ENCODE measurements around the gene CDH22.

CDH22 gene

GRCh38 chr20:46160661-46161060 is 147.6 kb downstream of the CDH22 start:
- no peak for DNase-seq

DNA sequence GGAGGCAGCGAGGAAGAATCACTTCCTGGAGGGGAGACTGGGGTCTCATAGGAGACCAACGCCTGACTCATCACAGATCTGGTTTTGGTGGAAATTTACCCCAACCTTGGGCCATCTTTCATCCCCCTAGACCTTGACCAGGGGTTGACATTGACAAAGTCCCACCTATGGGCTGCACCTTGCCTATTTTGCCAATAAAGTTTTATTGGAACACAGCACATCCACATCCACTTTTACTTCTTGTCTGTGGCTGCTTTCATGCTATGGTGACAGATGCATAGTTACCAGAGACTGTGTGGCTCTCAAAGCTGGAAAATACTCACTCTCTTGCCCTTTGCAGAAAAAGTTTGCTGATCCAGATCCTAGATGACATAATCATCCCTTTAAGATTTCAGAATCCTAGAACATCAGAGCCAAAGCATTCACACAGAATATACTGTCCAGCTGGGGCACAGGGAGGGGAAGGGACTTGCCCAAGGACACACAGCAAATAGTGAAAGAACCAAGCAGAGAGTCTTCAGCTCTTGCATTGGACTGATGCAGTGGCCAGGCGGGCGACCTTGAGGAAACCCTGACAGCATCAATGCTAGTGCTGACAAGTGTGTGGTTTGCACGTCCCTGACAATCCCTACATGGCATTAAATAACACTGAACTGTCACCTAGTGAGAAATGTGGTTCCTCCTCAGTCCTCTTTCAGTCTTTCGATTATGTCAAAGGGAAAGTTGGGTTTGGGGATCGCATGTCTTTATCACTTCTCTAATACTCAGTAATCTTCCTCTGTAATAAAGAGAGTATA is 149.0 kb downstream of the CDH22 start:
- no peak for DNase-seq

- DNase-seq, result no peak
These were observed 149.8 kb downstream of the CDH22 start for GRCh38 chr20:46158476-46158987.

- no peak for DNase-seq
These were observed 150.7 kb downstream of the CDH22 start for GRCh38 chr20:46157625-46158024.

GRCh38 chr20:46157076-46157592 is 151.2 kb downstream of the CDH22 start:
- DNase-seq, result no peak

DNA sequence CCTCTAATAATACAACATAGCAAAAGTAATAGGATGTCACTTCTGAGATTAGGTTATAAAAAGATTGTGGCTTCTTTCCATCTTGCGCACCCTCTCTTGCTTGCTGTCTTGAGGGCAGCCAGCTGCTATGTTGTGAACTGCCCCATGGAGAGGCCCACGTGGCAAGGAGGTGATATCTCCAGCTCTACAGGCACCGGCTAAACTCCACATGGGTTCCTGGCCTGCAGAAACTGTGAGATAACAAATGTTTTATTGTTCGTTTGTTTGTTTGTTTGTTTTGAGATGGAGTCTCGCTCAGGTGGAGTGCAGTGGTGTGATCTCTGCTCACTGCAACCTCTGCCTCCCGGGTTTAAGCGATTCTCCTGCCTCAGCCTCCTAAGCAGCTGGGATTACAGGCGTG is 152.2 kb downstream of the CDH22 start:
- no peak for DNase-seq

- no peak for DNase-seq
These were observed 153.5 kb downstream of the CDH22 start for GRCh38 chr20:46154796-46155195.

DNA sequence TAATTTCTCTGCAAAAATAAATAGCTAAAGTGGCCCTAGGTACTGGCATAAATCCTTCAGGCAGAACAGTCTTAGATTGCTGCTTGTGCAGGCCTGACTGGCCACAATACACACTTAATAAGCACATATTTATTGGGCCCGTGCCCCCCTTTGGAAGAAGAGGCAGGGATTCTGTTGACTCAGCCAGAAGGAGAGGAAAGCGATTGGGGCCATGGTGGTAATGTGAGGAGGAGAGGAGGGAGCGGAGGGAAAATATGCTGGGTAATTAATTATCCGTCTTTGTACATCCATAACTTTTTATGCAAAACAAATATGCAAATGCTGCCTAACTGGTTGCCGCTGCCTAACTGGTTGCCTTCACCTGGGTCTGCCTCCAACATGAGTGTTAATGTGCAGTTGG is 154.0 kb downstream of the CDH22 start:
- DNase-seq, result no peak

DNA sequence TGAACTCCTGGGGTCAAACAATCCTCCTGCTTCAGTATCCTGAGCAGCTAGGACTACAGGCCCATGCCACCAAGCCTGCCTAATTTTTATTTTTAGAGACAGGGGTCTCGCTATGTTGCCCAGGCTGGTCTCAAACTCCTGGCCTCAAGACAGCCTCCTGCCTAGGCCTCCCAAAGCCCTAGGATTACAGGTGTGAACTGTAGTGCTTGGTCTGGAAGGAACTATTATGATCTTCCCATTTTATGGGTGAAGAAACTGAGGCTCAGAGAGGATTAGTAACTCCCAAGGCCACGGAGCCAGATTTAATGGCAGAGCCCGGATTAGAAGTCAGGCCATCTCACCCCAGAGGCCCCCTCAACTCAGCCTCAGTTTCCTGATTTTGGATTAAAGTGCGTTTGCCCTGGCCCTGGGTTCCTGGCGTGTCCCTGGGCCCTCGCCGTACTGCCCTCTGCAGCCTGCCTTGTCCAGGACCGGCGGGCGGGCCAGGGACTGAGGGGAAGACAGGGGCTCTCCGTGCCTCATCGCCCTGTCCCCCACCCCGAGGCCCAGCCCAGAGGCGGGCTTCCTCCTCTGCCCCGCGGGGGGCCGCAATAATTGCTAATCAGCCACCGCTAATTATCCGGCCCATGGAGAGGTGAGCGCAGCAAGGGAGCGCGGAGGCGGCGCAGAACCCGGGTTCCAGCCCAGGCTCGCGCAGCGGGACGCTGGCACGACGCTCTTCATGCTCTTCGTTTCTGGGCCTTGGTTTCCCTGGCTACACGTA is 155.3 kb downstream of the CDH22 start:
- DNase-seq, result no peak

DNA sequence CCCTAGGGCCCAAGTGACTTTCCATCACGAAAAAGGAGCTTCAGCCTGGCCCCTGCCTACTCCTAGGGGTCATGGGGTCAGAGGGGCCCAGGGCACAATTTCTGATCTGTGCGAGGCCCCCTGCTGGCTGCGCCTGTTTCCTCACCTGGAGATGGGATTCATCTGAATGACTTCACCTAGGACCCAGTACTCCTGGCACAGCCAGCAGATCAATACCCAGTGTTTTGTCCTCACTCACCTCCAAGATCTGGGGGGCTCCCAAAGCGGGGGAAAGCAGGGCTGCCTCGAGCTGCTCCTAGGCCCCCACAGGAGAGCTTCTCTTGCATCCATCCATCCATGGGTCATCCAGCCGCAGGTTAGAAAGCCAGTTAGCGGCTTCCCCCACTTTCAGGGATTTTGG is 156.4 kb downstream of the CDH22 start:
- no peak for DNase-seq

DNA sequence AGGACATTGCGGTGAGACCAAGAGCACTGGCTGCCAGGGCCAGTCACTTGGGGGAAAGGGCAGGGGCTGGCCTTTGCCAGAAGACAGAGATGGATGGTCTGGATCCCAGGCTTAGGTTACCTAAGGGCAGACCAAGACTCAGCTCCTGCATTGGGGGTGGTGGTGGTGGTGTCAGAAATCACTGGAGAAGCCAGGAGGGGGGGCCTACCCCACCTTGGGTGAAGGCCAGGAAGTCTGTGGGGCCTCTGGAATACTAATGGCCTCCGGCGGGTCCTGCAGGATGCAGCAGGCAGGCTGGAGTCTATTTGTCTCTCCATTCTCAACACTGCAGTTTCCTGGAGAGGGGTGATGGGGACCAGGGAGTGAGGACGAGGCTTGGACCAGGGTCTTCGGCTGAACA is 157.4 kb downstream of the CDH22 start:
- no peak for DNase-seq

DNA sequence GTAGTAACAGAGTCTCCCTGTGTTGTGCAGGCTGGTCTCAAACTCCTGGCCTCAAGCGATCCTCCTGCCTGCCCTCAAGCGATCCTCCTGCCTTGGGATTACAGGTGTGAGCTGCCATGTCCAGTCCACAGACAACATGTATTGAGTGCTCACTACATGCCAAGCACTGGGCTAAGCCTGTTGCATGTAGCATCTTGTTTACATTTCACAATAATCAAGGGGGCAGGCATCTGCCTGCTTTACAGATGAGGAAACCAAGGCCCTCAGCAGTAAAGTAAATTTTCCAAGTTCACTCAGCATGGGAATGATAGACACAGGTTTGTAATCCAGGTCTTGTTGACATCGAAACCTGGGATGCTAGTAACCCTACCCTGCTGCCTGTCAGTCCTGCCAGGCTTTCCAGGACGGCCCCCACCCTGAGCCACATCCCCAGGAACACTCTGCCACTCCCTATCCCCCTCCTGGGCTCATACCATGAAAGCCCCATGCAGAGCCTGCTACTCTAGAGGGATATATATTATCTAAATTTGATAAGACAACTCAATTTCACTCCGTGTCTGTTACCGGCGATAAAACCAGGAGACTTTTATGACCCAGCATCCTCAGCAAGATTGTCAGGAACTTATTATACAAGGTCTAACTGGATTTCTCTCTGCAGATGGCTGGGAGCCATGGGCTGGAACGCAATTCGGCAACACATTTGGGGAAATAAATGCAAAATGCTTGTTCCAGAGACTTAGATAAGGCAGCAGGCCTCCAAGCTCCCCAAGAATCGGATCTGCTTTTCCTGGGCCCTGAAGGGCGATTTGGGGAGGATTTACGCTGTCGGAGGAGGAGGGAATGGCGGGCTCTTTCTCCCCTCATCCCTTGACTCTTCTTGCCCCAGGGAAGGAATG is 159.7 kb downstream of the CDH22 start:
- DNase-seq, result no peak

DNA sequence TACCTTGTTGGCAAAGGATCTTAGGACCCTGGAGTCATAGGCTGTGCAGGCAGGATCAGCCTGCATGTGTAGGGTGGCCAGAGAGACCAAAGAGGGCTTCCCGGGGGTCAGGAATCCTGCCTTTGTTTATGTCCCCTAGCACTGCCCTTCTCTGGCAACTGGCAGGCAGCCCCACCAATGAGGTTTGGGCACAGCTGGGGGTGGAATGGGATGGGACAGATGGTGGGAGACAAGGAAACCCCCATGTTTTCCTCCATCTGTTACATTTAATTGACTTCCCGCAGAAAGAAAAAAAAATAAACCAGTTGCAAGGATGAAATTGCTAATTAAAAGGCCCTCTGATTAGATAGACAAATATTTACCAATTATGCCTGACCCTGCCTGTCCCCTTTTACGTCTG is 162.6 kb downstream of the CDH22 start:
- no peak for DNase-seq

DNA sequence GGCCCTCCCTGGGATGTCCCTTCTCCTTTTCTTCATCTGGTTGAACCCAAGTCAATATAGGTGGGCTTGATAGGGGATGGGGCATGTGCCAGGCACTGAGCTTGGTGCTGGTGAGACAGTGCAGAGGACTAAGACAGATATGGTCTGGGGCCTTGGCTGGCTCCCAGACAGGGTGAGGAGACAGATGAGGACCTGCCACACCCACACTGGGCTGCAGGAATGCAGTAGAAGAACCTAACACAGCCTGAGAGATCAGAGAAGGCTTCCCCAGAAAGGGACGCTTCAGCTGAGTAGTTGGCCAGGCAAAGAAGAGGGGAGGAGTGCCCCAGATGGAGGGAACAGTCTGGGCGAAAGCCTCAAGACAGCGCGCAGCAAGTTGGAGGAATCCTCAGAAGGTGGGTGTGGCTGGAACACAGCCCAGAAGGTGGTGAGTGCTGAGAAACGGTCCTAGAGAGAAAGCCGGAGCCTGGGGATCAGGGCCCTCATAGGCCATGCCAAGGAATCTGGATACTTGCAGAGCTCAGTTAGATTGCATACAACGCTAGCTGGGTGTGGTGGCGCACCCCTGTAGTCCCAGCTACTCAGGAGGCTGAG is 163.8 kb downstream of the CDH22 start:
- no peak for DNase-seq

GRCh38 chr20:46142124-46142523 is 166.2 kb downstream of the CDH22 start:
- DNase-seq, result no peak

- DNase-seq, result no peak
These were observed 168.3 kb downstream of the CDH22 start for GRCh38 chr20:46139908-46140482.

DNA sequence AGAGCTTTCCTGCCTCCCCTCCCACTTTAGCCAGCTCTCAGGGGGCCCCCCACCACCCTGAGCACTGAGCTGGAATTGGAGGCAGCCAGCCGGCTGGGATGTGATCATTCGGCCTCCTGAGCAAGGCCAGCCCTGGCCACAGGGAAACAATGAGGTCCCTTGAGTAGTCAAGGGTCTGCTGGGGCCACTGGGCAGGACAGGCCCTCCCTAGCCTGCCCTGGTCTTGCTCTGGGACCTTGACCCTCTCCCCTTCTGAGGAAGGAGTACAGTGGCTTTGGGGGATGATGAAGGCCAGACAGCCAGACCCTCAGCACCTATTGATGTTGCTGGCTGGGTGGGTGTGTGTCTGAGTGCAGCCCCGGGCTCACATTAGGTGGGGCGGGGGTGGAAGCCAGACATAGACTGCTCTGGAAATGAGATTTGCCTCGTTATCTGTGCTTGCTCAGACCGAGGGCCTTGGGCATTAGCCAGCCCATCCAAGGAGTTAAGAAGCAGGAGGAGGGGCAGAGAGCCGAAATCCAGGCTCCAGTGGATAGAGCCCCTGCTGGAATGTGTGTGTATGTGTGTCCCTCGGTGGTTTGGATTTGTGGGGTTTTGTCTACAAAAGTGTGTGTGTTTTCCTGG is 168.9 kb downstream of the CDH22 start:
- no peak for DNase-seq

- no peak for DNase-seq
These were observed 170.5 kb downstream of the CDH22 start for GRCh38 chr20:46137816-46138215.

DNA sequence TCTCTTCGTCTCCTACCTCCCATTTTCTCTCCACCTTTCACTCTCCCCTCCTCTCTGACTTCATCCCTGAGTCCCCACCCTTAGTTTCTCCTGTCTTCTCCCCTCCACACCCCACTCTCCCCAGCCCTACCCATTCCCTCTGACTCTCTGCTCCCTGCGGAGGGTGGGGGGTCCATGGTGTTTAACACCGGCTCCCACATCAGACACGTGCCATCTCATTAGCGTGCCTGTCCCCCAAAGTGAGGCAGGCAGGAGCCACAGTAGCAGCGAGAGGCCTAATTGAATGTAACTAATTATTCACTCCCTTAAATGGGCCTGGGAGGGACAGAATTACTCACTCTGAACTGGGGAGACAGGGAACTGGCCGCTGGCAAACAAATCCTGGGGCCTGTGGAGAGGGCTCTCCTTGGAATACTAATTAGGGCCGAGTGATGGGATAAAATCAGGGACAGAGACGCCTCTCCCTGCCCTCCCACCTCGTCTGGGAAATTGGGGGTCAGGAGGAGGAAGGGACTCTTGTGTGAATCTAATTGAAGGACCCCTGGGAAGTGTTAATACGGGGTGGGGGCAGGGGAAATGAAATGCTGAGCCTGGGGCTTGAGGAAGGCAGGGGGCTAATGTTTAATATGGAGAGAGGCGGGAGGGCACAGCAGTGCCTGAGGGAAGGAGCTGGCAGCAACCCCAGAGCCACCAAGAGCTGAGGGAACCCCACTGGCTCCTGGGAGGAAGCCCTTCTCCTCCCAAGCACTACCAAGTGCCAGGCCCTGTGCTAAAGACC is 172.3 kb downstream of the CDH22 start:
- DNase-seq, result no peak

DNA sequence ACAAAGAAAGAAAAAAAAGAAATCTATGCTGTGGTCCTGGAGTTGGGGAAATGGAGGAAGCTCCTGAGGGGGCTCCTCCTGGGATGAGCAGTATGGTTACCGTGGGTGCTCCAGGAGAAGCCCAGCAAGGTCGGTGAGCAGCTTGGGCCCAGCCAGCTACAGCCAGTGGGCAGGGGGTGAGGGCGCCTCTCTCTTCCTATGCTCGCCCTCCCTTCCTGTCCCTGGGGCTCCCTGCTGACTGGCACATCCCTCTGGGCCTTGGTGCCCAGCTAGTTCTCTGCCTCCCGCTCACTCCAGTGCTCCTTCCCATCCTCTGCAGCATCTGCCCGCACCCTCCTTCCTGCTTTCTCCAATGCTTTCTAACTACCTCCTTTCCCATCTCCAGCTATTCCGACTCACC is 173.6 kb downstream of the CDH22 start:
- DNase-seq, result no peak

All from inflammatory macrophage treated with lipopolysaccharide for 1 hour (primary cell).